HG03439 (cell line): Measurements from ENCODE around the gene RIPK4.

ENCODE experiments used
- ATAC-seq: cut with Tn5 transposase; IDR thresholded peaks from one replicate; pipeline ENCODE4 v1.9.1; 2021; ENCODE audit warnings: mild to moderate bottlenecking, moderate library complexity; ENCODE audit not compliant: unreplicated experiment

The RIPK4 gene

DNA sequence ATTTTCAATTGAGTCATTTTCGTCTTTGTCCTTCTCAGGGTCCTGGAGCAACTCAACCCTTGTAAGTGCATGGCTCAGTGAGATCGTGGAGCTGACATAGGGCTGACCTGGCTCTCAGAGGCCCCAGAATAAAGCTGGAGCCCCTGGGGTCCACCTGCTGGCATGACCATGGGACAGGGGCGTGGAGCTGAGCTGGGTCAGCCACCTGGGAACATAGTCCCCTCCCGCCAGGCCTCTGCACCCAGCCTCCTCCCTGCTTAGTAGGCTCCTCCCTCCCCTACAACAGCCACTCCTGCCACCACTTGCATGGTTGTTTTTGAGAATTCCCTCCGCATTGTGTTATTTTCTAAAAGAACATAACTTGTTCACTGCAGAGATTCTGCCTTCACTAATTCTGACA is 3.1 kb upstream of the RIPK4 start:
- no peak for ATAC-seq

DNA sequence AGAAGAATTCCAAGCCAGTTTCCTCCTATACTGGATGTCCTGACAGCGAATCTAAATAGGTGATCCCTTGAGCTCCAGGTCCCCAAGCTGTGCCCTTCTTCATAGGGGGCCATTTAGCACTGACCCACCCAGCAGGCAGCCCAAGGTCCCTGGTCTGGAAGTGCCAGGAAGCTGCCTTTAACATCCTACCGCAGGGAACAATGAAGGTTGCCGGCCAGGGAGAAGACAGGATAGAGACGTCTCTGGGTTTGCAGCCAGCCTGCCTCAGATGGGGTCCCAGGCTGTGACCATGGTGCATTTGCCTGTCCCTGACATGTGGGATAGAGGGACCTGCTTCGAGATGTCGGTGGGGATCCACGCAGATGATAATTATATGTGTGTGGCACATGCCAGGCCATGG is 2.7 kb upstream of the RIPK4 start:
- no peak for ATAC-seq

DNA sequence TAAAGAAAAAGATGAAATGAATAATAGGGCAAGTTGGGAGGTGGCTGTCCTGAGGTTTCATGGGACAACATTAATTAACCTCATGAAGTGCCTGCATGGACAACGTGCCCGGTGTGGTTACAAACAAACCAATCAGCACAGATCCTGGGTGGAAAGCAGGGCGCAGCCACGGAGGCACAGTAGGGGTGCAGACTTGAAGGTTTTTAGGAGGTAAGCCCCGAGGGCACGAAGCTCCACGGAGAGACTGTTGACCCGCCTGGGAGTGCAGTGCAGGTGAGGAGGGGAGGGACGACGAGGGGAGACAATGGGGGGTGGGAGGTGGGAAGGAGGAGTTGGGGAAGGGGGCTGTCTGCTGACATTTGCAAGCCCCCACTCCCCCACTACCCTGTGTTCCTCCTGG is 2.3 kb upstream of the RIPK4 start:
- ATAC-seq = no peak

DNA sequence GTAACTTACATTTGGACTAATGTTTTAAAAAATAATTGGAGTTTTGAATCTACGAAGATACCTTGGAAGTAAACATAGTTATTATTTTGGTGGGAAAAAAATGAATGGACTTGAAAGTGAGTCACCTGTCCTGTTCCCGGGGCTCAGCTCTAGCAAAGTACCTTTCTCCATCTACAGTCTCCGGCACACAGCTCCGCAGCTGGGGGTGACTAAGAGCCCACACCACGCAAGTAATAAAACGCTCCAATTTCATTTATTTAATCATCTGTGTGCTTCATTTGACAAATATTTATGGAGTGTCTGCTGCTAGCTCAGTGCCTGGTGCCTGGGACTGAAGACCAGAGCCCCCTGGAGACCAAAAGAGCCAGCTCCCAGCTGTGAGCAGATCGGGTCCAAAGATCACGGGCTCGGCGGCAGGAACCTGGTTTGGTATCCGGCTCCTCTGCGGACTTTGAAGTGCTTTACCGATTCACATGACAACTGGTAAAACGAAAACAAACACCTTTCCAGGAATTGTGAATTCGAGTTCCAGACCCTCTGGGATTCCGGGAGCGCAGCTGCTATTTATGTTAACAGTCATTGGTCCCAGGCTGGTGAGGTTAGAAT is 1.7 kb upstream of the RIPK4 start:
- no peak for ATAC-seq

DNA sequence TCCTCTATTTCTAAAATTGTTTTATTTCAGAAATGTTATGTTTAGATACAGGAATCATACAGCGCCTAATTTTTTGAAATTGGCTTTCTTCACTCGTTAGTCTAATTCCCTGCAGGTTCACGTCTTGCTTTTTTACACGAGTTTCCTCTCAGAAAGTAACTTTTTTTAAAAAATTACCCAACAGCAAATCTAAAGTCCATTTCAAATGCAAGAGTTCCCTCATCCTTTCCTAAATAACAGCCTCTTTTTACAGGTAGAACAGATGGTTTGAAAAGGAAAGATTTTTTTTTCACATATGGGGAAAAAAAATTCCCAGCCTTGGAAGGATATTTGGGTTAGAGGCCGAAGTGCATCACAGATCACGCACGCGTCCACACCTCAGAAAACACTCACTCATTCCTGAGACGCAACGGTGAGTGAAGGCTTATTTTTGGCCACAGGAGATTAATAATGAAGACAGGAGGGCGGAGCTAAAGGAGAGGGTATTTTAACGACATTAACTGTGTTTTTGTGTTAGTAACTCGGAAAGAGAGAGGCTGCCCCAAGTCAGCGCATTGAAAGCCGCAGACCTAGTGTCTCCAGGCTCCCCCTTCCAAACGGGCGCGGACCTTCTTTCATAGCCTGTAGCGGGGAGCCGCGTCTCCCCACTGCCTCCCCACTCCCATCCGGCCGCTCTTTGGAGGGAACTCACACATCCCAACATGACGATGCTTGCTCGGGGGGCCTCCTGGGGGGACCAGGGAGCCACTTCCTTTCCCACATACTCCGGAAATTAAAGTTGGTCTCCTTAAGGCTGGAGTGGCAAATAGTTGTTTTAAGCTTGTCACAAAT is 969 bp upstream of the RIPK4 start:
- ATAC-seq = no peak

DNA sequence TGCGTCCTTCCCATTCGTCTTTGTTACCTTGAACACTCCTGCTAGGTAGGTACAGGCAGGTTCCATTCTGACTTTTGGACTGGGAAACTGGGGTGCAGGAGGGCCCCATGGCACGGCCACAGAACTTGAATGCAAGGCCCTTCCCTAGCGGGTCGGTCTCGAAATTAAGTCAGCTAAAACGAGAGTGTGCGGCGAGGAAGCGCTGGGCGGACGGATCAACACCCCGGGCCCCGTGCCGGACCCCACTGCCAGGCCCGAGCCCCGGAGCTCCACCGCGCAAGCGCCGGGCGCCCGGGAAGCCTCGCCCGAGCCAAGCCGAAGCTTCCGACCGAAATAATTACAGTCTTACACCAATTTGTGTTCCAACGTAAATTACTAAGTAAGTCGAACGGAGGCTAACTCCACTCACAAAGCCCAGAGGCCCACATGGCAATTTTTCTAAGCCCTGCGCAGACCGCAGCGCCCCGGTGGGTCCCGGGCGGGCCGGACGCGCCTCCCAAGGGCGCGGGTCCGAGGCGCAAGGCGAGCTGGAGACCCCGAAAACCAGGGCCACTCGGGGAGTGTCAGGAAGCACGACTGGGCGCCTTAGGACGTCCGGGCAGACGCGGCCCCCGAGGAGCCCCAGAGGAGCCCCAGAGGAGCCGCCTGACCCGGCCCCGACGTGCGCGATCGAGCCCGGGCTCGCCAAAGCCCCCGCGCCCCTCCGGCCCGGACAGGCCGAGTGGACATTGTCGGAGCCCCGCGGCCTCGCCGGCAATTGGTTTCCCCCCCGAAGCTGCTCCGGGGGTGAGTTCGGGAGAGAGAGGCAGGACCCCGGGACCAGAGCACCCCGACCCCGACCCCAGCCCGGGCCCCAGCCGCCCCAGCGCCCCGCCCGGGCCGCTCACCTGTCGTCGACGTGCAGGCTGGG is 624 bp downstream of the RIPK4 start:
- ATAC-seq = no peak

DNA sequence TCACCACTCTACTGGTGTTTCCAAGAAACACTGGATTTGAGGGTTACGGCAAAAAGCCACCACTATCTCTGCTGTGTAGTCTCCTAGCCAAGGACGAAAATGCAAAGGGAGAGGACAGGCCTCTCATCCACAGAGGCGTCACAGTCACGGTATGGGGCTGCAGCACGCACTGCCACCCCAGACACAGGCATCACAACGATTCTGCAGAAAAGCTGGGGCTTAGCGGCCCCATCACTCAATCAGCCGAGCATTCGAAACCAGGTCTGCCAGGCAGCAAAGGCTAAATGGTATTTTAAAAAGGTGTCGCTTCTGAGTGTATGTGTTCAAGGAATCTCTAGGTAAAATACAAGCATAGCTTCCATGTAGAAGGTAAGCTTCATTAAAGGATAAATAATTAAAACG is 1.4 kb downstream of the RIPK4 start:
- no peak for ATAC-seq

DNA sequence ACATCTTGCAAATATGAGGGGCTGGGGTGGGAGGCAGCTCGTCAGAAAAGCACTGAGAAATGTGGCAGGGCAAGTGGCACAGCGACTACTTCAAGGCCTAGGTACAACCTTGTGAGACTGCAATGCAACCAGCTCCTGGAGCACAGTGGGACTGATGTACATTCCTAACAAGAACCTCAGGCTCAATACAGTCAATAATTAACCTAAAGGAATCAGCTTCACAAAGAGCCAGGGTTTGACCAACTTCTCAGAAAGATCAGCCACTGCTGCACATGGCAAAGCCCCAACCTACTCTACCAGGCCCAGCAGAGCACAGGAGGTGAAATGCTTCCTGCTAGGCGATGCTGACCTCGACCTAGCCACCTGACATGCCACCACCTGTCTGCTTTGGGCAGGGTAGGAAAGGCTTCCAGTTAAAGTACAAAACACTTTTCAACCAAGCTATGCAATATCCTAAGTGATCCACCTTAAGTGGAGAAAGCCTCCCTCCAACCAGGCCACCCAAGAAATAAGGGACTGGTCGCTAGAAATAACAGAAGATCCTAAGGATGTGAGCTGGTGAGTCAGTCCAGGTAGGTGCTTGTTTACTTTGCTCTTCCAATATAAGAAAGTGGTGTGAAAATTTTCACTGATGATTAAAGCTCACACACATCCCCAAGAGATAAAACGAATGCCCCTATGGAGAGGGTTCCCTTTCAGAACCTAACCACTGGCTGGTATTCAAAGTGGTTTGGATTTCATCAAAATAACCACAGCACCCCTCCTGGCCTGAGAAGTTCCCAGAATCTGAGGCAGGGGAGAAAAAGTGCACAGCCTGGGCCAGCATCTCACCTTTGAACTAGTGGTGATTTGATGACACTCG is 2.1 kb downstream of the RIPK4 start:
- ATAC-seq = no peak

DNA sequence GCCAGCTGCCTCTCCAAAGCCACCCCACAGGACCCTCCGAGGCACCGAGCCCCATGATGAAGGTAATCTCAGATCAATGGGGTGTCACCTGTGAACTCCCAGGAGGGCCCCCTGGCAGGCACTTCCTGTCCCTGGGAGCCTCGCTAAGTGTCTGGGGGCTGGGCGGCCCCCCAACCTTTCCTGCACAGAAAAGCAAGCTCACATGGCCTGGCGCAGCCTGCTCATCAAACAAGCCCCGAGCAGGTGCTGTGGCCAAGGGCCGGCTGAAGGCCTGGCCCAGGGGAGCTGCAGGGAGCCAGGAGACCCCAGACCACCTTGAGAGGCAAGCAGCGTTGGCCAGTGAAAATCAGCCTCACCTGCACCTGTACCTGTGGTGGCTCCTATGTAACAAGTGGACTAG is 2.9 kb downstream of the RIPK4 start:
- no peak for ATAC-seq

DNA sequence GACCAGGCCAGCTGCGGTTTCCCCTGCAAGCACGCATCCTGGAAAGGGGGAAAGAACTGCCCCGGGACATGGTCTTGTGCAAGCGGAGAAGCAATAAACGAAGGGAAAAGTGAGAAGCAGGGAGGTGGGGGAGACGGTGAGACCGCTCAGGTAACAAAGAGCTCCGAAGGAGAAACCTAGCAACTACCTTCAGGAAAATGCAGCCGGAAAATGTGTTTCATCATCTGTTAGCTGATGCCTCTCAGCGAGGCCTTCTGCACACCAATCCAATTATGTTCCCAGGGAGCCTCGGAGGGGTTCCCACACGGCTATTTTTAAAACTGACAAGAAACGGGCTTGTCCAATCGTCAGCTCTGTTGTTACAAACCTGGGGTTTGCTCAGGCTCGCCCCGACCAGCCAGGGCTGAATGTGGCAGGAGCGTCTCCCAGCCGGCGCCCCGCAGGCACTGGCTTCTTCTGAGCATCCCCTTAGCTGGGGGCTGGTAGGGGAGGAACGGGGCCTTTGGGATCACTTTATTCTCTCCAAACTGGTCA is 3.4 kb downstream of the RIPK4 start:
- ATAC-seq = no peak

DNA sequence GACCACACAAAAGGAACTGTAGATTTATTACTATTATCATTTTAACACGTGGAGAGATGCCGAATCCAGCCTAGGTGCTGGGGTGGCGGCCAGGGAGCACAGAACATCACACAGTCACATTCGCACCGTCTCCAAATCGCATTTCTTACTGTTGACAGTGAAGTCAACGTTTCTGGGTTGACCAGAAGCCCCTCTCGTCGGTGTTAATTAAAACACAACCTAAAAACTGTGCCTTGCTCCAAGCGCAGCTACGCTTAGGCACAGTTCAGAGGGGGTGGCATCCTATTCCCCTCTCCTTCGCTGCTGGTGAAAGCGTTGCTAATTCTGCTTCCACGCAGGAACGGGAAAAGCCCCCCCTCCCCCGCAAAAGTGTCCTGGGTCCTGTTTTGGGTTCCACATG is 4.1 kb downstream of the RIPK4 start:
- no peak for ATAC-seq

DNA sequence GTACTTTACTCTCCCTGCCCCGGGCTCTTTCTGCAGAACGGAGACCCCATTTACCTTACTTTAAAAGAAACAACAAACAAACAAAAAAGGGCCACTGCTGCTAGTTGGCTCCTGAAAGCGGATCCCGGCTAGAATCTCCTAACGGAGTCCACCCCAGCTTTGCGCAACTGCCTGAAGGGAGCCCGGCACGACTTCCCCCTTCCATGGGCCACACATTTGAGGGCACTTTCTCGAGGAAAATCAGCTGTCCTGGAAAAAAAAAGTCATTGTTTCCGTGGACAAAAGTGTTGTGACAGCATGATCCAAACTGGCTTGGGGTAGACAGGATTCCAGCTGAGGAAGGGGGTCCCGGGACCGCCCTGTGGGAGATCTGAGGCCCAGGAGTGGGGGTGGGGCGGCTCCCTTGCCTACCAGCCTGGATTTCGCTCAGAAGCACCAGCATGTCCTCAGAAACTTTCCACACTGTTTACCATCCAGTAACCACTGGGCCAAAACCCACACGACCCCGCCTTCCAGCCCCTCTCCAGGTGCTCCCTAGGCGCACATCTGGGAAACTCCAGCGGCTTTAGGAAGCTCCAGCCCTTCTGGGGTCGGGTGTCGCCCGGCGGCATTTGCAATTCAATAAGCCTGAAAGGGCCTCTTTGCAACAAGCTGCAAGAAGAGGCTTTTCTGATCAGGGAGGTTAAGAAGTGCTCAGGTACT is 4.8 kb downstream of the RIPK4 start:
- no peak for ATAC-seq

DNA sequence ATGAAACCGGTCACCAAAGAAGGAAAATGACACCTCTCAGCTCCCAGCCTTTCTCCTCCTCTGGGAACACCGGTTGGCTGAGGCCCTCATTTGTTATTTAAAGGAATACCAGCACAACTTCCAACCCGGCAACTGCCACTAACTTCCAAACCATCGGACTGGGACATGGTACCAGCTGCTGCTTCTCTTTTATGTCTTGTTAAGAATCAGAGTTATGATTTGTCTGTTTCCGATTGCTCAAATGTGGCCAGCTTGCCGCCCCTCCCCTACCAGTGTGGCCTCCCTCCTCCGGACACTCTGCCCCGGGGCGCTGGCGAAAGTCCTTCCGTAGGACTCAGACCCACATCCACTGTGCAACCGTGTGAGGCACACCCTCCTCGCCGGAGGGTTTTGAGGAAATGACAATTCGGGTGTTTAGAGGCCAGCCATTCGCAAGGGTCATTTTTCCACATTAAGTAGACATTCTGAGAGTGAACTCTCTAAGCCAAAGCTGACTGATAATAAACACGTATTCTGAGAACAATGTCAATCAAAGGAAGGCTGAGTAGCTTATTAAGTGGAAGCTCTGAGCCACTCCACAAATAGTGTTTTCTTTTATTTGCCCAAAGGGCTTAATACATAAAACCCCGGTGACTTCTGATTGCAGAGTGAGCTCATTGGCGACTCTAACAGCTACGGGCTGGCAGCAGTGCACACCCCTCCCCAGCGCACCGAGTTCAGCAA is 5.5 kb downstream of the RIPK4 start:
- ATAC-seq = no peak

DNA sequence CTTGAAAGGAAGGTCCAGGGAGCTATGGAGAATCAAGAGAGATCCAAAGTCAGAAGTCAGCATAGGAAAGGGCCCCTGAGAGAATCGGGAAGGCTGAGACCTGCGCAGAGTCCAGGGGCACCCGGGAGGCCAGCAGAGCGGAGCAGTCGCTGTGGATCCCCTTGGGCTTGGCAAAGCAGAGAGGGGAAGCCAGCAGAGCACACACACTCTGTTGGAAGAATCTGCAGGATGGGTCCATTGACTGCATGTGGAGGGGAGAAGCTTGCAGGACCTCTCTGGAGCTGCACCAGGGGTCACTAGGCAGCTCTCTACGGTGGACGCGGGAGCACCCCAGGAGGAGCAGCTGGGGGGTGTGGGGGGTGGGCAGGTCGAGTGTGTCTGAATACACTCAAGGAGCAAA is 6.4 kb downstream of the RIPK4 start:
- ATAC-seq = no peak

DNA sequence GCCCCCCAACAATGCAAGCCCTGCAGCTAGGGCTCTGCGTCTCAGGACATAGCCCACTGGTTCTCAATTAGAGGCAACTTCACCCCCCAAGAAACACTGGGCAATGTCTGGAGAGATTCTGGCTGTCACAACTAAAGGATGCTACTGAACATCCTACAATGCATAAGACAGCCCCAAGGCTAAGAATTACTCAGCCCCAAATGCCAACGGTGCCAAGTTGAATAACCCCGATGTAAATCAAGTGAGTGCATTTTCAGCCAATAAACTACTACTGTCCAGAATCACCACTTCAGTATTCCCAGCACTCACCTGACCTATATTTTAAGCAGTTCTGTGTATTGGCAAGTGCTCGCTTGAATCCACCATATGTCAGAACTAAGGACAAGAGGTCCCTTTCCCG is 6.9 kb downstream of the RIPK4 start:
- ATAC-seq = no peak

DNA sequence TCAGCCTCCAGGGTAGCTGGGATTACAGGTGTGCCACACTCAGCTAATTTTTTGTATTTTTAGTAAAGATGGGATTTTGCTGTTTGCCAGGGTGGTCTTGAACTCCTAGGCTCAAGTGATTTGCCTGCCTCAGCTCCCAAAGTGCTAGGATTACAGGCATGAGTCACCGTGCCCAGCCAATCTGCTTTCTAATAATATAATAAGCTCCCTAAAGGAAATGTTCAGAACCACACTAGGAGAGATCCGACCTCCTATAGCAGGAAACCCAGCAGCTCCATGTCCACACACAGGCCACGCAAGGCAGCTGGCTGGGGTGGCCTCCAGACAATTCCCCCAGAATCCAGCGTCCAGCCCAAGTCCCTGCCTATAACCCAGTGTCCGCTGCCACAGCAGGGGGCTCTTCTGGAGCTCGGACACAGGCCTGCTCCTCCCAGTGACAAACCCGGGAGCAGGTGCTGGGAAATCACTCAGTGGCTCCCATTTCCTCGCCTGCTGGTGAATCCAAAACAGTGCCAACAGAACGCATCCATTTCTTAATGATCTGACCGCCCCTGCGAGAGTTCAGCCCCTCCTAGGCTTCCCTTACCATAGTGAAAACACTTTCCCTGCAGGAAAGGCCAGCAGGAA is 7.5 kb downstream of the RIPK4 start:
- no peak for ATAC-seq

DNA sequence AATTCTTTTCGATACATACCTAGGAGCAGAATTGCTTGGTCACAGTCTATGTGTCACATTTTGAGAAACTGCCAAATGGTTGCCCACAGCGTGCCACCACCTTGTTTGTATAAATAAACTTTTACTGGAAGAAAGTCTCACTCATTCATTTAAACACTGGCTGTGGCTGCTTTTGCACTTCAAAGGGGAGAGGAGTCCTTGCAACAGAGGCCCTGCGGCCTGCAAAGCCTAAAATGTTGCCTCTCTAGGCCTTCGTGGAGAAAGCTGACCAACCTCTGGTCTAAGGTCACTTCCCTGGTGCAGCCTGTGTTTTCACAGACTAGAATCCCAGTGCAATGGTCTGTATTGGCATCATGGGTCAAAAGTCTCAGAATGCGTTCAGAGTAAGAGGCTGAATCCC is 8.3 kb downstream of the RIPK4 start:
- no peak for ATAC-seq

DNA sequence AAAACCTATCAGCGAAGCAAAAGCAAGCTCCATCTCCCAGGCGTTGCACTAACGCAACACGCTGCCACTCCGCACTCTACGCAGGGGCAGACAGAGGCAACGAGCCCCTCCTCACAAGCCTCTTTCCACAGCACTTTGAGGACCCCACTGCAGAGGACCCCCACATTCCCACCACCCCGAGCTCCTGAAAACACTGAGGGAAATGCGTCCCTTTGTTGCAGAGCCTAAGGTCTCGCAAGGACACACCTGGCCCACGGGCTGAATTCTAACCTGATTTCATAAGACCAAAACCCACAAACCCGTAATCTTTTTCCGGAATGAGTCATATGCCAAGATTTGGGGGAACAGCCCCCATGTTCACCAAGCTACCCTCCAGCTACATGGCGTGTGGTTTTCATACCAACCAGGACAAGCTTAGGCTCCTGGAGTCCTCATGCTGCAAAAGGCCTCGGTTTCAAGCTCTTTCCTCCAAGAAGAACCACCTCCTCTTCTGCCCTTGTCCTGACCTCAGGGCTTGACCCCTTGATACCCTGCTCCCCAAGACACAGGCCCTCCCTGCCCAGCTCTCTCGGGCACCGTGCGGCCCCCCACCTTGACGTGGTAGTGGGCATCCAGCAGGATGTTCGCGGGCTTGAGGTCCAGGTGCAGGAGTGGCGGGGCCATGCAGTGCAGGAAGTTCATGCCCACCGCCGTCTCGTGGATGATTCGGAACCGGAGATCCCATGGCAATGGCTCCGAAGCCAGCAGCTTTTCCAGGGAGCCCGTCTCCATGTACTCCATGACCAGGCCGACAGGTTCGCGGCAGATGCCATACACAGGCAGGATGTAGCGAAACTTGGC is 10.7 kb downstream of the RIPK4 start:
- no peak for ATAC-seq
